Measurements from ENCODE around the gene SH3RF1. TPM values are rescaled to one million over a fixed set of nuclear protein-coding genes. Genes with fewer than 3 reads are reported as not detected.

The SH3RF1 gene
- total and polyA plus RNA-seq, 2 of the 8 experiments (the other 6 are each of a cell fraction or from before 2014, with no cell fraction given): 6.9 to 15.1 TPM

DNA sequence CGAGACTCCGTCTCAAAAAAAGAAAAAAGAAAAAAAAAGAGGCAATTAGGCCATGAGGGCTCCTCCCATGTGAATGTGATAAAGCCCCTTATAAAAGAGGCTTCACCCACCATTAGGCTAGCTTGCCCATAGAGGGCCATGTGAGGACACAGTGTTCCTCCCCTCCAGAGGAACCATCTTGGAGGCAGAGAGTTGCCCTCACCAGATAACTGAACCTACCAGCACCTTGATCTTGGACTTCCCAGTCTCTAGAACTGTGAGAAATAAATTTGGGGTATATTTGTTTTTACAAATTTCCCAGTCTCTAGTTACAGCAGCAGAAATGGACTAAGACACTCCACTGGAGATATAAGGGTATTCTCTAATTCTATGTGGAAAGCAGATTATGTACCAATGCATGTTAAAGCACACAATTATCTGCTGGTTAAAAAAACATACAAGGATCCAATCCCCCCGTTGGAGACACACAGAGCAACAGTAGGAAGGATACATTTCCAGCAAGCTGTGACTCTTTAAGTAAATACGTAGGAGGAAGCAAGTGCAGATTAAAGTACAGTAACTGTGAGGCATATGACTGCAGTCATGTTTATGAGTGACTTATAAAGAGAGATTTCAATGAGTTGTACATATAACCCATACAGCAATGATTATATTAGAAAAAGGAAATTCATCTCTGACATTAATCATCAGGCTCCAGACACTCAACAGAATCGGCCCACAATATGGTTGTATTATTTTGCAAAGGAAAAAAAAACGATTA, 21.4 kb downstream of the SH3RF1 start:
- no peak overlapping the region for H3K18ac ChIP-seq (ENCODE audit: extremely low read depth, low read length)
- H3K79me2 ChIP-seq (ENCODE audit: control insufficient read depth in 1 of 2, insufficient read depth in 2 of 2, low read length in 2 of 2): peaks cover 3 to 80% of the 10 kb centered on the region in 2 experiments; a peak in 2 of 4 replicates
- no peak overlapping the region for H4K5ac ChIP-seq (ENCODE audit: insufficient read length, low read depth, low read length)
- DNase-seq (ENCODE audit: low read depth in 1 of 2, low spot score in 2 of 2) (no peak), FAIRE-seq (no peak)
- H3K14ac ChIP-seq (ENCODE audit: insufficient read length): no peak overlapping the region
- H3K36me3 ChIP-seq (ENCODE audit: control insufficient read depth in 2 of 4, insufficient read depth in 4 of 4, low read length in 3 of 4): no peaks in the 10 kb centered on the region
- H4K20me1 ChIP-seq (replicated peaks in 1 of 2; ENCODE audit: control insufficient read depth in 1 of 2, insufficient read depth in 2 of 2, low read length in 2 of 2): no peaks in the 10 kb centered on the region
- ChIA-PET CTCF (ENCODE audit: partially characterized antibody) (no interaction called here), POLR2A (ENCODE audit: partially characterized antibody) (no interaction called here)
- no peaks in the 10 kb centered on the region for H3K9me3 ChIP-seq (ENCODE audit: insufficient read depth in 2 of 2, low read depth in 1 of 2, low read length in 1 of 2)
- no peak overlapping the region for H2BK5ac ChIP-seq (ENCODE audit: low read depth, low read length)
- H2AK5ac ChIP-seq (ENCODE audit: low read depth, low read length): no peak overlapping the region
- no peak overlapping the region for H2BK15ac ChIP-seq (ENCODE audit: low read length)
- no peak overlapping the region for H3K56ac ChIP-seq (replicated peaks; ENCODE audit: insufficient read length, low read depth, low read length)
- H3K9ac ChIP-seq (replicated peaks in 1 of 4; ENCODE audit: extremely low read depth in 1 of 4, low read depth in 3 of 4, low read length in 3 of 4): no peak overlapping the region
- H3K23ac ChIP-seq (ENCODE audit: insufficient read length): no peak overlapping the region
- no peaks in the 10 kb centered on the region; the same call in 1 of the 2 replicates for H3K79me1 ChIP-seq (ENCODE audit: low read depth, low read length)
- no peaks in the 10 kb centered on the region for H3K27me3 ChIP-seq (replicated peaks in 1 of 4; ENCODE audit: control insufficient read depth in 3 of 4, extremely low read depth in 1 of 4, insufficient read depth in 3 of 4, low read length in 3 of 4)
- peaks cover 0 to 20% (median 11%) of the 10 kb centered on the region in 4 experiments; a peak in 5 of 7 replicates for H3K4me1 ChIP-seq (replicated peaks in 1 of 4; ENCODE audit: control insufficient read depth in 3 of 4, insufficient read depth in 4 of 4, low read length in 3 of 4)
- H2BK120ac ChIP-seq (replicated peaks; ENCODE audit: low read depth, low read length): no peak overlapping the region
- H3K27ac ChIP-seq (ENCODE audit: low read depth, low read length): no peak overlapping the region
- H2BK20ac ChIP-seq (ENCODE audit: low read length): no peak overlapping the region
- H3K4me2 ChIP-seq (ENCODE audit: insufficient read depth in 1 of 2, low read depth in 2 of 2, low read length in 2 of 2): no peak overlapping the region
- H3K4ac ChIP-seq (replicated peaks; ENCODE audit: insufficient read length, low read depth, low read length): no peak overlapping the region
- H4K8ac ChIP-seq (ENCODE audit: extremely low read depth, insufficient read depth, low read length): no peak overlapping the region
- H3K4me3 ChIP-seq (ENCODE audit: extremely low read depth in 1 of 4, insufficient read depth in 2 of 4, low read depth in 3 of 4, low read length in 4 of 4): no peak overlapping the region
- H3K23me2 ChIP-seq (ENCODE audit: low read depth, low read length): no peaks in the 10 kb centered on the region
- no peak overlapping the region for H2BK12ac ChIP-seq (ENCODE audit: low read depth, low read length)
- no peak overlapping the region for H4K91ac ChIP-seq (replicated peaks; ENCODE audit: insufficient read length, low read length)
- 90% methylated on average over 6 of the region's 6 CpGs; no CpG with 5 or more reads in 1 of the 2 experiments for WGBS, 2 experiments (ENCODE audit: extremely low coverage in 1 of 2, insufficient coverage in 1 of 2, insufficient read length in 1 of 2, insufficient replicate concordance in 2 of 2, low coverage in 1 of 2, low lambda C conversion rate in 2 of 2, missing lambda C conversion rate in 1 of 2)
- TF ChIP-seq TAF7 (optimal IDR thresholded peaks at IDR 0.05; ENCODE audit: borderline replicate concordance, low read depth, low read length): no peak
- no peak for TF ChIP-seq GTF2F1 (IDR thresholded peaks at IDR 0.05; ENCODE audit: borderline replicate concordance, low read depth, low read length)
- TF ChIP-seq HDAC6 (IDR thresholded peaks at IDR 0.05; ENCODE audit: low read depth, low read length): no peak
- no peak for TF ChIP-seq SAP30 (IDR thresholded peaks at IDR 0.05; ENCODE audit: insufficient read depth, insufficient replicate concordance, low read length)
- H2AFZ ChIP-seq (ENCODE audit: low read length): no peak overlapping the region
